Progenitor cell of endocrine pancreas (in vitro differentiated cells): ENCODE results near the gene CPM. TPM values are rescaled to one million over a fixed set of nuclear protein-coding genes. Genes with fewer than 3 reads are reported as not detected.

Source experiments
- DNase-seq: peaks from one replicate; pipeline ENCODE4 v3.0.0; 2021; ENCODE audit warnings: low spot score; ENCODE audit not compliant: unreplicated experiment
- H3K27ac Mint-ChIP-seq: 2 replicates; pipeline ENCODE4 v1.8.0; 2021; ENCODE audit warnings: mild to moderate bottlenecking, moderate library complexity, mixed read lengths
- H3K27me3 Mint-ChIP-seq: 2 replicates; pipeline ENCODE4 v1.8.0; 2021; ENCODE audit warnings: mixed read lengths
- H3K36me3 Mint-ChIP-seq: 2 replicates; pipeline ENCODE4 v1.8.0; 2022; ENCODE audit warnings: mixed read lengths; ENCODE audit not compliant: insufficient read depth
- H3K4me1 Mint-ChIP-seq: 2 replicates; pipeline ENCODE4 v1.8.0; 2021; ENCODE audit warnings: low read depth, mixed read lengths
- H3K4me3 Mint-ChIP-seq: 2 replicates; pipeline ENCODE4 v1.8.0; 2021; ENCODE audit warnings: low read depth, mild to moderate bottlenecking, moderate library complexity, mixed read lengths
- H3K9me3 Mint-ChIP-seq: 2 replicates; pipeline ENCODE4 v1.8.0; 2021; ENCODE audit warnings: low read depth, mixed read lengths
- CTCF ChIP-seq: fragments of 200-600 bp; sonication (generic); IDR thresholded peaks from one replicate; pipeline ENCODE4 v1.5.0; 2021; ENCODE audit warnings: antibody characterized with exemption, mild to moderate bottlenecking; ENCODE audit not compliant: unreplicated experiment
- total RNA-seq: library from RNA; stranded (reverse); gene quantifications from 2 replicates; pipeline ENCODE4 v1.2.1, GENCODE V29; 2021

CPM gene
- total RNA-seq, 1 donor from 2014 or later, result 28.0 TPM

- H3K27ac Mint-ChIP-seq, result no peak overlapping the region
Observed at GRCh38 chr12:68856510-68856909, 76.5 kb downstream of the CPM start.

GRCh38 chr12:68855771-68856170, 77.2 kb downstream of the CPM start:
- Mint-ChIP-seq H3K36me3 (peaks cover 6% of the 10 kb centered on the region), H3K27me3 (no peaks in the 10 kb centered on the region), H3K27ac (no peak overlapping the region), H3K9me3 (no peaks in the 10 kb centered on the region), H3K4me1 (no peaks in the 10 kb centered on the region), H3K4me3 (no peak overlapping the region)
- no peak for TF ChIP-seq CTCF
- DNase-seq, result no peak

More at GRCh38 chr12:68856510-68856909, 76.5 kb downstream of the CPM start:
- peaks cover 6% of the 10 kb centered on the region for H3K36me3 Mint-ChIP-seq
- H3K9me3 Mint-ChIP-seq, result no peaks in the 10 kb centered on the region
- no peaks in the 10 kb centered on the region for H3K4me1 Mint-ChIP-seq
- no peak overlapping the region for H3K4me3 Mint-ChIP-seq
- DNase-seq, result no peak
- TF ChIP-seq CTCF, result no peak
- H3K27me3 Mint-ChIP-seq, result no peaks in the 10 kb centered on the region

- no peak for DNase-seq
- H3K27ac Mint-ChIP-seq, result no peak overlapping the region
- H3K4me1 Mint-ChIP-seq, result no peaks in the 10 kb centered on the region
- H3K9me3 Mint-ChIP-seq, result no peaks in the 10 kb centered on the region
- peaks cover 6% of the 10 kb centered on the region for H3K36me3 Mint-ChIP-seq
- H3K27me3 Mint-ChIP-seq, result no peaks in the 10 kb centered on the region
- no peak overlapping the region for H3K4me3 Mint-ChIP-seq
- TF ChIP-seq CTCF, result no peak
Observed at GRCh38 chr12:68855111-68855510, 77.9 kb downstream of the CPM start.

- H3K4me1 Mint-ChIP-seq, result no peaks in the 10 kb centered on the region
- no peaks in the 10 kb centered on the region for H3K9me3 Mint-ChIP-seq
- no peaks in the 10 kb centered on the region for H3K27me3 Mint-ChIP-seq
- H3K36me3 Mint-ChIP-seq, result peaks cover 6% of the 10 kb centered on the region
- H3K27ac Mint-ChIP-seq, result peak overlapping the region; percentile 71
- DNase-seq, result no peak
- no peak for TF ChIP-seq CTCF
- no peak overlapping the region for H3K4me3 Mint-ChIP-seq
Observed at GRCh38 chr12:68854554-68854953, 78.4 kb downstream of the CPM start.

GRCh38 chr12:68854078-68854468, 78.9 kb downstream of the CPM start:
- Mint-ChIP-seq H3K36me3 (peaks cover 6% of the 10 kb centered on the region), H3K4me3 (no peak overlapping the region), H3K27ac (no peak overlapping the region), H3K9me3 (no peaks in the 10 kb centered on the region), H3K4me1 (no peaks in the 10 kb centered on the region), H3K27me3 (no peaks in the 10 kb centered on the region)
- no peak for DNase-seq
- no peak for TF ChIP-seq CTCF
